Stimulated activated CD4-positive, alpha-beta T cell treated with anti-CD3 and anti-CD28 coated beads, Interleukin-1b, Interleukin-23, amount 100 ng/mL, for 48 hours (primary cell): Measurements from ENCODE around the gene BZW2.

Experiments
- DNase-seq: peaks from one replicate; pipeline ENCODE4 v3.0.0-alpha.2; 2020

Gene BZW2

DNA sequence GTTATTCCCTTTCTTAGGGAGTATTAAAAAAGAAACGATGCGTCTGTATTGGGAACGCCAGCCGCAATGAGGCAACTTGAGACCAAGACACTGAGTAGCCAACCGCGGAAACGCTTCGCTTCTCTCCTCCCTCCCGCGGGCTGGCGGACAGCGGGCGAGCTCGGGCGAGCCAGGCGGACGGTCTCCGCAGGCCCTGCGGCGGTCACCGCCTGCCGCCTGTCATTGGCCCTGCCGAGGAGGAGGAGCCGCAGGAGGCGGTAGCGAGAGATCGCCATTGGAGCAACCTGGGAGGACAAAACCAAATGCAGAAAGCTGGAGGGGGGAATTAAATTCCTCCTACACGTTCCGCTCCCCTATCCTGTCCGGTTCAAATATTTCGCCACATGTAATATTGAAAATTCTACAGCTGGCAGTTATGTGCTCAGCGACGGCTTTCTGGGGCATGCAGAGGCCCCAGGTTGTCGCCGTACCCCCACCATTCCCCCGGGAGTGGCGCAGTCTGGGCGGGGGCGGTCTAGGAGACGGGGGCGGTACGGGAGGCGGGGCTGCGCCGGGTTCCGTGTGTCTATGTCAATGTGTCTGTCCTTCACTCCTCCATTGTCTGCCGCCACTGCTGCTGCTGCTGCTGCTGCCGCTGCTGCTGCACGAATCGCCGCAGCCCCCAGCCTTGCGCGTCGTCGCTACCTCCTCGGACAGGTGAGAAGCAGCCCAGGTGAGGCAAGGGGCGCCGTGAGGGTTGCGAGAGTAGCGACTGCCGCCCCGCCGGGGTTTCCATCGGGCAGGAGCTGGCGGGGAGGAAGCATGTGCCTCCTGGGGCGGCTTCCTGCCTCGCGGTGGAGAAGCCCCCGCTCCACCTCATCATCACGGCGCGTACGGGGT lies at the start of gene BZW2, which contains the start of gene ANKMY2:
Gene BZW2 (plus strand): TSS at position 589 of the 879 bp plus-strand sequence. CDS start 19,263 bp downstream, outside the sequence.
Gene ANKMY2 (minus strand): TSS at position 162 of the 879 bp plus-strand sequence. CDS start 181 bp downstream, outside the sequence.
- DNase-seq = peak; percentile 94

GRCh38 chr7:16598015-16598414 lies 48.0 kb upstream of the BZW2 start:
- no peak for DNase-seq

DNA sequence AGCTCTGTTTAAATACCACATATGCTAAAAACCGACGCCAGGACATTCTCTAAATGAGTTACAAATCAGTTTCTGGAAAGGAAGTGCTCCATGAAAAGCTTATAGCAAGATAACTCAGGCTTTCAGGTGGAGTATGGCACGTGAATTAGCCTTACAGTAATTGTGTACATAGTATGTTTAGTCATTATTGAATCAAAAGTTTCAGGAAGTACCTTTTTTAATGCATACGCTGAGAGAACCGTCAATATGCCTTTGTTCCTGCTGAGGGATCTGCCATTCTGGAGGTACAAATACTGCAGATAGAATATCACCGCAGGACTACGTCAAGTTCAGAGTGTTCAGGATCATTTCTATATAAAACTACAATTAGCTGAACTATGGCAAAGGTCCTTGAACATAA lies 46.1 kb upstream of the BZW2 start:
- no peak for DNase-seq

DNA sequence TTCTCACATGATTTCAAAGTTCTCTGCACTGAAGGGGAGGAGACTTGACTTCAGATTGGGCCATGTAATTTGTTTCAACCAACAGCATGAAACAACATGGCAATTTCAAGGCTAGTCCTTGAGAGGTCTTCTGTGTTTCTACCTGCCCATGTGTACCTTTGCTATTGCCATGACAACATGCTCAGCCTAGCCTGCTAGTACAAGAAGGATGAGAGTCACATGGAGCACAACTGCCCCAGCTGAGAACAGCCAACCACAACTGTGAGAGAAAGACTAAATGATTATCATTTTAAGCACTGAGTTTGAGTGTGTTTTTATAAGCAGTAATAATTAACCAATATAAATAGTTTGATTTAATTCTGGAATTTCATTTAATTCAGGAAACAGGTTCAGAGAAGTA lies 42.3 kb upstream of the BZW2 start:
- DNase-seq = no peak

GRCh38 chr7:16604054-16604453 lies 41.9 kb upstream of the BZW2 start:
- DNase-seq = no peak

DNA sequence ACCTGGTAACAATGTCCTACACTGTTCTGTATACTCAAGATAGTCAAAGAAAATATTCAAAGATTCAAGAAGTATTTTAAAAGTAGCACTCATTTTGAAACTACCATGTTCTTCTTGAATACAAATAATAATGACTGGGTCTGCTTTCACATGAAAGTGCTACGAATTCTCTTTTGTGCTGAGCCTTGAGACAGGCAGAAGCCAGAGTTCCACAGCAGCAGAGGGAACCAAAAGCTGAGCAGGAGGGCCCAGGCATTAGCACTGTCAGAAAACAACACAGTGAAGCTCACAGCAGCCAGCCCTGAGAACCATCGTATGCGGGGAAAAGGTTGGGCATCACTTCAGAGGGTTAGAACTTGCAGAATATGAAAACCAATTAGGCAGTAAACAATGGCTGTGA lies 39.3 kb upstream of the BZW2 start:
- no peak for DNase-seq

- DNase-seq = no peak
These were observed 36.0 kb upstream of the BZW2 start for GRCh38 chr7:16609842-16610450.

DNA sequence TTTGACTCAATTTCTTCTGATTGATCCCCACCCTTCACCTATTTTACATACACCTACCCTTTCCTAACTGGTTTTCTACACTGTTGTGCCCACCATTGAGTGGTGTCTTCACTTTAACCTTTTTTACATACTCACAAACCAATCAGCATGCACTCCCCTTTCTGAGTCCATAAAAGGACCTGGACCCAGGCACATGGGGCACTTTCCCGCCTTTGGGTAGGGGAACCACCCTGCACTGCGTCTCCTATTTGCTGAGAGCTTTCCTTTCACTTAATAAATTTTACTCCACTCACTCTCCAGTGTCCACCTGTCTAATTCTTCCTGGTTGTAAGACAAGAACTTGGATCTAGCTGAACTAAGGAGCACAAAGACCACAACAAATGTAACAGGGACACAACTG lies 34.3 kb upstream of the BZW2 start:
- DNase-seq = no peak

DNA sequence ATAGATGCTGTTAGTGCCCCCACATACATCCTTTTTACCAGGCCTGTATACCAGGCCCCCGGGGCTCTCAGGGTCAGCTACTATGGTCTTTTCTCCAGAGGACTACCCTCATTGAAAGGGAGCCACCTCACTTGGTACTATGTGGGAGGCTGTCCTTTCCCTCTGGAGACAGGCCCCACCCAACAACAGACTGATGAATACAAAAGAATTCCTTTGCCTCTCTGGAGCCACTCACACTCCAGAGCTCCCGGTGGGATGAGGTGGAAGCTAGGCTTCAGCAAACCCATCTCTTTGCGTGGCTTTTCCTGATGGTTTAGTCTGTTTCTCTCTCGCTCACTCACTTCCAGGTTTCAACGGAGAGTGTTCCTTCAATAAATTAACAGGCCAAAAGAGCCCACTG lies 30.8 kb upstream of the BZW2 start:
- no peak for DNase-seq

DNA sequence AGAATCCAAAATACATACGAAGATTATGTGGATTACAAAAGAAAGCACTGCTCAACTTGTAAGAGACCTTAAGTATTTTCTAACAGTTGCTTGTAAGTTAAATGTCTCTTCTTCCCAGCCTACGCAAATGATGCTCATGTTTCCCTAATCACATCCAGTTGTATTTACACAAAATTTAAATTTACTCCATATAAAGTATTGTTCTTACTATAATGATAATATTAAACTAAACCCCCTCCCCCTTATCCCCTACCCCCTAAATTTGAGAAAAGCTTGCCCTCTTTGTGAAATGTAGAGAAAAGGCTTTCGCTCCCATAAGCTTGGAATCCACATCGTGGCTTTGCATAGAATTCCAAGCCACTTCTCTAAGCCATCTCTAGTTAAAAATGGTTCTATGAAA lies 29.9 kb upstream of the BZW2 start:
- DNase-seq = no peak

DNA sequence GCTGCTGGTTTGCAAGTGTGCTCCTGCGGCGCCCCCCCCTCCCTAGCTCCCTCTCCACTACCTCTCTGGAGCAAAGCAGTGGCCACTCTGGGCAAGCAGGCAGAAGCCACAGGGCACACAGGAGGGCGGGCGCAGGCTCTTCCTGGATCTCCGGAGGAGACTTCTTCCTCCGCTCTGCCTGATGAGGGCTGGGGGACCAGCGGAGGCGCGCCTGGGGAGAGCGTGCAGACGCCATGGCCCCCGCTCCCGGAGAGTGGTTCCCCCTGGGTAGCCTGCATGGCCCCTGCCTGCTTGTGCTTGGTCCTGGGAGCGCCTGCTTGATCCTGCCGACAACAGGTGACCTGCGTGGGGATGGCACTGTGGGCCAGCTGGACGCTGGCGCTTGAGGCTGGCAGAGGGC lies 29.4 kb upstream of the BZW2 start:
- no peak for DNase-seq

DNA sequence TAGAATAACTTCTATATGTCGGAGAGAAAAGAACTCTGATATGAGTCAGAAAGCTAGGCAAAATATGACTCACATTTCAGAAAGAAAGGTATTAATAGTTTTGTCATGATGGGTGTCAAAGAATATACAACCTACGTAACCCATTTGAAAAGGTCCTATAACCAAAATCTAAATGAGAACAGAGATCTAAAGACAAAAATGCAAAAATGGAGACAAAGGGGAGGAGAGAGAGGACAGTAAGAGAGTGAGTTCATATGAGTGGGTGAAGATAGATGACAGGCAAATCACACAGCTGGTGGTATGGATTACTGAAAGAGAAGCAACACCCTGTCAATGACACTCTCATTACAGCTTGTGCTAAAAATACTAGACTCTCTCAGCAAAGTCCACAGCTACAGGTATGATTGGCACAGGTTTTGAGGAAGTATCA lies 26.0 kb upstream of the BZW2 start:
- peak; percentile 7 for DNase-seq

GRCh38 chr7:16626388-16626787 lies 19.6 kb upstream of the BZW2 start:
- DNase-seq = no peak

DNA sequence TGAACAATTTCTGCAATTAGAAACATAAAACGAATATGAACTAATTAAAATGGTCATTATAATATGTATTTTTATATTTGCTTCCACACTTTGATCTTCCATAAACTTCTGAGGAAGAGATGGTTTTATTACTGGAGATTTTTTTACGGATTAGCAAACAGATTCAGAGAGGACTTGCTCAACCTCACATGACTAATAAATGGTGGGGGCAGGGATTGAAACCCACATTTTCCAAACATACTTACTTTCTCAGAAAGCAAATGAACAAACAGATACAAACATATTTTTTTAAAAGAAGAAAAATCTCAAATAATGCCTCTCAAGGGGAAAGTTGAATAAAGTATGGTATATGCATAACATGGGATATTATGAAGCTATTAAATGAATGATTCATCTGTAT lies 18.7 kb upstream of the BZW2 start:
- DNase-seq = no peak

DNA sequence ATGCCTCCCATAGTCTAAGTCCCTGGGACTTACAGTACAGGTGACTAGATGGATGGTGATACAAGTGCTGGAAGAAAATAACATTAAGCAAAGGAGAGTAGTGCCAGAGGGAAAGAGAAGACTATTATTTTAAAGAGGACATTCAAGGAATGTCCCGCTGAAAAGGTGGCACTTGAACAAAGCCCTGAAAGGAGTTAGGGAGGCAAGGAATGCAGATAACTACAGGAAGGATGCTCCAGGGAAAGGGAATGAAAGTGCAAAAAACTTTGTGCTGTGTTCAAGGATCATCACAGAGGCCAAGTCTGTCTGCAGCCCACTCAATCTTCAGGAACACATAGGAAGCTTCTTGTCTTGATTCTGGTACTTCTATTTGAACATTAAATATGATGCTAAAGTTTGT lies 15.3 kb upstream of the BZW2 start:
- DNase-seq = no peak

GRCh38 chr7:16634271-16634738 lies 11.7 kb upstream of the BZW2 start:
- no peak for DNase-seq

DNA sequence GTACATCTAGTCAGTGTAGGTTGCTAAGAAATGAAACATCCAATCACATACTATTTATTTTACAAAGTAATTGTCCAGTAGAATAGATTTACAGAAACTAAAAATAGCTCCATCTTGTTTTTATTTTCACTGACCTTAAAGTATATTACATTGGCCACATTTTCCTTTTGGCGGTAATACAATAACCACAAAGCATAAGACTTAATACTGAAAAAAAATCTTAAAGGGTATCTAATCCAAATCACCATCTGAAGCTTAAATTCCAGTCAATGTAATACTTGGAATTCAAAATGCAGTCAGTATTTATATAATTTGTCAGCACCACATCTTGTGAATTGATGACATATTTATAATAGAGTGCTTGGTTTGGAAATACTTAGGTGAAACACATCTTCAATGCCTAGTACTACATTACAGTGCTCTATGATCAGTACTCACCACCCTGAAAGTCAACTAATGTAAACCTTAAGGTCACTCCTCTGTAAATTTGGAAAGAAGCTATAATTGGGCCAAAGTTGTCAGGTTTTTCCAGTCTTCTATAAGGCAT lies 9.4 kb upstream of the BZW2 start:
- no peak for DNase-seq

- DNase-seq = no peak
These were observed 8.6 kb upstream of the BZW2 start for GRCh38 chr7:16637379-16637778.

GRCh38 chr7:16638282-16639280 lies 7.4 kb upstream of the BZW2 start:
- no peak for DNase-seq

DNA sequence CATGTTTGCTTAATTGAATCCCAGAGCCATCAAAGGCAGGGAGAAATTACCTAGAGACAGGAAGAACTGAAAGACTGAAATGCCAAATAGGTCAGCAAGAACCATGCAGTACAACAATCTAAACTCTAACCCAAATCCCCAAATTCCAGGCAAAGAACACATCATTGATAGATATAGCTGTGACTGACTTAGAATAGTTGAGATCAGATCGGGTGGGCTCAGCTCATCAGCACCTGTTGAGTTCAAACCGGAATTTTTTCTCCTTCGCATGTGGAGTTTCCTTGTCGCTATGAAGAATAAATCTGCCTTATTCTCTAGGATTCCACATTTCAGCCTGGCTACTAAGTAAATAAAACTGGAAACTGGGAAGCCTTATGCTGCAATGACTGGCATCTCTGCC lies 1.8 kb upstream of the BZW2 start:
- no peak for DNase-seq

GRCh38 chr7:16644636-16645592 lies 1.1 kb upstream of the BZW2 start:
- peak; percentile 49 for DNase-seq
